Fibroblast of lung (primary cell): ENCODE data around the gene TF. TPM values are rescaled to one million over a fixed set of nuclear protein-coding genes. Genes with fewer than 3 reads are reported as not detected.

ENCODE experiments used
- DNase-seq, 2 donors: peaks; one replicate each; pipeline versions ENCODE4 v3.0.0 to v3.0.0-alpha.2; 2010; ENCODE audit warnings: low read depth in 2 of 2
- H2AFZ ChIP-seq: 2 replicates; pipeline ENCODE4 v1.5.1; 2012; ENCODE audit warnings: low read length, control low read depth, inconsistent platforms
- H3K27ac ChIP-seq: 2 replicates; pipeline ENCODE4 v1.5.1; 2011; ENCODE audit warnings: low read length, control low read depth; ENCODE audit not compliant: insufficient read depth
- H3K27me3 ChIP-seq: 2 replicates; pipeline ENCODE4 v1.5.1; 2011; ENCODE audit warnings: mild to moderate bottlenecking, low read length; ENCODE audit not compliant: control insufficient read depth, insufficient read depth
- H3K36me3 ChIP-seq: 2 replicates; pipeline ENCODE4 v1.5.1; 2011; ENCODE audit warnings: low read length; ENCODE audit not compliant: control insufficient read depth, insufficient read depth
- H3K4me1 ChIP-seq: 2 replicates; pipeline ENCODE4 v1.5.1; 2011; ENCODE audit warnings: low read length; ENCODE audit not compliant: control insufficient read depth, insufficient read depth; ENCODE audit errors: extremely low read depth
- H3K4me2 ChIP-seq: 2 replicates; pipeline ENCODE4 v1.5.1; 2011; ENCODE audit warnings: low read length, control low read depth; ENCODE audit not compliant: insufficient read depth; ENCODE audit errors: extremely low read depth
- H3K4me3 ChIP-seq, 4 experiments: fragments of 200-600 bp in 1 of 4; sonication (generic) in 1 of 4; replicated peaks in 1 of 4; 2 replicates each; pipeline ENCODE4 v1.5.1; 2011 to 2016; ENCODE audit warnings: low read length in 4 of 4, low read depth in 3 of 4, mild to moderate bottlenecking in 3 of 4, control low read depth in 2 of 4, inconsistent platforms in 1 of 4, mixed read lengths in 1 of 4; ENCODE audit not compliant: insufficient read depth in 1 of 4; ENCODE audit errors: control extremely low read depth in 1 of 4
- H3K79me2 ChIP-seq: 2 replicates; pipeline ENCODE4 v1.5.1; 2012; ENCODE audit warnings: mild to moderate bottlenecking, low read length, inconsistent platforms; ENCODE audit not compliant: control insufficient read depth, insufficient read depth
- H3K9ac ChIP-seq: 2 replicates; pipeline ENCODE4 v1.5.1; 2011; ENCODE audit warnings: mild to moderate bottlenecking, low read length, control low read depth; ENCODE audit not compliant: insufficient read depth
- H3K9me3 ChIP-seq: 2 replicates; pipeline ENCODE4 v1.5.1; 2012; ENCODE audit warnings: low read depth, low read length; ENCODE audit not compliant: control insufficient read depth, insufficient read depth
- H4K20me1 ChIP-seq: 2 replicates; pipeline ENCODE4 v1.5.1; 2011; ENCODE audit warnings: low read length; ENCODE audit not compliant: control insufficient read depth, insufficient read depth; ENCODE audit errors: extremely low read depth
- EZH2 ChIP-seq: IDR thresholded peaks from 2 replicates; pipeline ENCODE4 v1.5.1; 2012; ENCODE audit warnings: low read length, control low read depth, mild to moderate bottlenecking; ENCODE audit errors: missing control alignments
- polyA plus RNA-seq, 2 donors: library from polyadenylated mRNA; depleted of rRNA in 1 of 2; stranded (reverse) in 1 of 2; unstranded in 1 of 2; fragments of >200 nt; gene quantifications; 2 replicates each; pipeline ENCODE4 v1.2.1, GENCODE V29; 2011 to 2012; ENCODE audit warnings: missing spikeins in 1 of 2
- total RNA-seq: library from RNA; depleted of rRNA; stranded (reverse); fragments of >200 nt; gene quantifications from 2 replicates; pipeline ENCODE4 v1.2.1, GENCODE V29; 2014
- TF ChIP-seq, protein P1 (sequence below), 2 donors: IDR thresholded peaks in 1 of 2; conservative IDR thresholded peaks in 1 of 2; 1 replicate in 1 of 2; 2 replicates in 1 of 2; pipeline ENCODE4 v1.5.1; 2011 to 2012; ENCODE audit warnings: low read length in 2 of 2, control low read depth in 1 of 2, inconsistent platforms in 1 of 2, low read depth in 1 of 2, mild to moderate bottlenecking in 1 of 2

TF gene
- total and polyA plus RNA-seq, 2 donors (not counting 1 experiment from before 2014, with no cell fraction given): 0.05 to 0.33 TPM

DNA sequence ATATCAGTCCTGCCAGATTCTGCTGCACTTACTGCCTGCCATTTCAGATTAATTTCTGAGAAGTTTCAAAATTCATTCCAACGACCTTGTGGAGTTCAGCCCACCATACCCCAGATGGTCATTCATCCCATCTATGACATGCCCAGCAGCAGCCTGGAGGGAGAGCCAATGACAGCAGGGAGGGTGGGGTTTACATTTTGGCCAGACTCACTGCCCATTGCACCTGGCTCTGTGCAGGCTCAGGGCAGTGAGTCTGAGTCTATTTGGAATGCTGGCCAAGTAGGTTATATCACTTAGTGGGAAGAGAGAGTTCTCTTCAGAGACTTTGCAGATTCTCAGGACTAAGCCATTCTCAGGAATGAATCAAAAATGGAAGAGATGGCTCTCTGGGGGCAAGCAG, 80.9 kb downstream of the TF start:
- DNase-seq: no peak
- Histone ChIP-seq H3K4me1 (no peaks in the 10 kb centered on the region), H3K36me3 (peaks cover 6% of the 10 kb centered on the region), H3K9ac (no peak overlapping the region), H3K9me3 (no peaks in the 10 kb centered on the region), H3K4me2 (no peak overlapping the region), H3K4me3 (no peak overlapping the region), H3K27me3 (no peaks in the 10 kb centered on the region), H3K27ac (no peak overlapping the region), H2AFZ (no peak overlapping the region), H3K79me2 (no peaks in the 10 kb centered on the region), H4K20me1 (no peaks in the 10 kb centered on the region)
- TF ChIP-seq EZH2: no peak
- TF ChIP-seq, protein P1, sequence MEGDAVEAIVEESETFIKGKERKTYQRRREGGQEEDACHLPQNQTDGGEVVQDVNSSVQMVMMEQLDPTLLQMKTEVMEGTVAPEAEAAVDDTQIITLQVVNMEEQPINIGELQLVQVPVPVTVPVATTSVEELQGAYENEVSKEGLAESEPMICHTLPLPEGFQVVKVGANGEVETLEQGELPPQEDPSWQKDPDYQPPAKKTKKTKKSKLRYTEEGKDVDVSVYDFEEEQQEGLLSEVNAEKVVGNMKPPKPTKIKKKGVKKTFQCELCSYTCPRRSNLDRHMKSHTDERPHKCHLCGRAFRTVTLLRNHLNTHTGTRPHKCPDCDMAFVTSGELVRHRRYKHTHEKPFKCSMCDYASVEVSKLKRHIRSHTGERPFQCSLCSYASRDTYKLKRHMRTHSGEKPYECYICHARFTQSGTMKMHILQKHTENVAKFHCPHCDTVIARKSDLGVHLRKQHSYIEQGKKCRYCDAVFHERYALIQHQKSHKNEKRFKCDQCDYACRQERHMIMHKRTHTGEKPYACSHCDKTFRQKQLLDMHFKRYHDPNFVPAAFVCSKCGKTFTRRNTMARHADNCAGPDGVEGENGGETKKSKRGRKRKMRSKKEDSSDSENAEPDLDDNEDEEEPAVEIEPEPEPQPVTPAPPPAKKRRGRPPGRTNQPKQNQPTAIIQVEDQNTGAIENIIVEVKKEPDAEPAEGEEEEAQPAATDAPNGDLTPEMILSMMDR (conservative IDR thresholded peaks at IDR 0.05 in 1 of 2, IDR thresholded peaks at IDR 0.05 in 1 of 2; ENCODE audit: low read depth in 1 of 2, low read length in 2 of 2): no peak

- Histone ChIP-seq H3K4me2 (no peak overlapping the region), H3K27ac (no peak overlapping the region), H3K79me2 (no peaks in the 10 kb centered on the region), H3K4me1 (no peaks in the 10 kb centered on the region), H3K9ac (no peak overlapping the region), H3K9me3 (no peaks in the 10 kb centered on the region), H3K36me3 (peaks cover 2% of the 10 kb centered on the region), H4K20me1 (no peaks in the 10 kb centered on the region), H2AFZ (no peak overlapping the region), H3K27me3 (no peaks in the 10 kb centered on the region), H3K4me3 (no peak overlapping the region)
- no peak for TF ChIP-seq EZH2
- TF ChIP-seq, protein P1 (conservative IDR thresholded peaks at IDR 0.05 in 1 of 2, IDR thresholded peaks at IDR 0.05 in 1 of 2; ENCODE audit: low read depth in 1 of 2, low read length in 2 of 2): no peak
- no peak for DNase-seq
Measured at GRCh38 chr3:133827684-133828083, 81.5 kb downstream of the TF start.

- no peaks in the 10 kb centered on the region for H3K9me3 ChIP-seq
- no peaks in the 10 kb centered on the region for H3K36me3 ChIP-seq
- no peak overlapping the region for H3K27ac ChIP-seq
- H3K79me2 ChIP-seq: no peaks in the 10 kb centered on the region
- DNase-seq: no peak
- no peak overlapping the region for H3K4me3 ChIP-seq
- H4K20me1 ChIP-seq: no peaks in the 10 kb centered on the region
- no peaks in the 10 kb centered on the region for H3K27me3 ChIP-seq
- H3K4me1 ChIP-seq: no peaks in the 10 kb centered on the region
- no peak overlapping the region for H3K9ac ChIP-seq
- TF ChIP-seq EZH2: no peak
- TF ChIP-seq, protein P1 (conservative IDR thresholded peaks at IDR 0.05 in 1 of 2, IDR thresholded peaks at IDR 0.05 in 1 of 2; ENCODE audit: low read depth in 1 of 2, low read length in 2 of 2): no peak
- no peak overlapping the region for H3K4me2 ChIP-seq
- H2AFZ ChIP-seq: no peak overlapping the region
Measured at GRCh38 chr3:133828576-133829309, 82.5 kb downstream of the TF start.
